Muscle layer of duodenum (tissue), 2 donors: ENCODE data around the gene SLC2A14.
"Not testable (repeated sequence)": the region's sequence is repeated elsewhere in the genome, so short reads cannot be mapped to it uniquely, and the experiment has no call there.

Experiments
- H3K27ac ChIP-seq: one replicate; pipeline ENCODE4 v1.7.0; 2013; ENCODE audit warnings: mild to moderate bottlenecking, low read length
- H3K27me3 ChIP-seq: one replicate; pipeline ENCODE4 v1.7.0; 2013; ENCODE audit warnings: low read depth, mild to moderate bottlenecking, control low read depth, low read length
- H3K36me3 ChIP-seq, 2 donors: one replicate each; pipeline ENCODE4 v1.7.0; 2013; ENCODE audit warnings: low read length in 2 of 2, control low read depth in 1 of 2, mild to moderate bottlenecking in 1 of 2; ENCODE audit not compliant: insufficient read depth in 2 of 2, control insufficient read depth in 1 of 2
- H3K4me1 ChIP-seq, 2 donors: one replicate each; pipeline ENCODE4 v1.7.0; 2013; ENCODE audit warnings: low read length in 2 of 2, mild to moderate bottlenecking in 2 of 2, control low read depth in 1 of 2, moderate library complexity in 1 of 2; ENCODE audit not compliant: insufficient read depth in 2 of 2, control insufficient read depth in 1 of 2
- H3K4me3 ChIP-seq, 2 donors: one replicate each; pipeline ENCODE4 v1.7.0; 2013; ENCODE audit warnings: low read length in 2 of 2, low read depth in 1 of 2, mild to moderate bottlenecking in 1 of 2
- H3K9me3 ChIP-seq, 2 donors: one replicate each; pipeline ENCODE4 v1.7.0; 2013; ENCODE audit warnings: low read length in 2 of 2, control low read depth in 1 of 2, mild to moderate bottlenecking in 1 of 2; ENCODE audit not compliant: control insufficient read depth in 1 of 2
- donor health status: healthy.

Gene SLC2A14

GRCh38 chr12:7832059-7832696 is 40.5 kb downstream of the SLC2A14 start:
- no peaks in the 10 kb centered on the region for H3K36me3 ChIP-seq
- H3K9me3 ChIP-seq: no peaks in the 10 kb centered on the region
- no peaks in the 10 kb centered on the region for H3K4me1 ChIP-seq
- H3K27ac ChIP-seq: no peak overlapping the region
- H3K27me3 ChIP-seq: no peaks in the 10 kb centered on the region
- H3K4me3 ChIP-seq: no peak overlapping the region

- H3K36me3 ChIP-seq, H3K4me3 ChIP-seq, H3K4me1 ChIP-seq, H3K9me3 ChIP-seq, H3K27ac ChIP-seq, H3K27me3 ChIP-seq: not testable (repeated sequence)
Measured at GRCh38 chr12:7829737-7830136, 43.0 kb downstream of the SLC2A14 start.

GRCh38 chr12:7825754-7826153 is 47.0 kb downstream of the SLC2A14 start:
- H3K9me3 ChIP-seq, H3K36me3 ChIP-seq, H3K27me3 ChIP-seq, H3K27ac ChIP-seq, H3K4me1 ChIP-seq, H3K4me3 ChIP-seq: not testable (repeated sequence)

GRCh38 chr12:7806863-7807487 is 65.7 kb downstream of the SLC2A14 start:
- Histone ChIP-seq H3K27ac (no peak overlapping the region), H3K4me3 (no peak overlapping the region), H3K27me3 (no peaks in the 10 kb centered on the region), H3K4me1 (no peaks in the 10 kb centered on the region), H3K36me3 (no peaks in the 10 kb centered on the region), H3K9me3 (no peaks in the 10 kb centered on the region)

- H3K4me1 ChIP-seq, H3K27ac ChIP-seq, H3K9me3 ChIP-seq, H3K36me3 ChIP-seq, H3K4me3 ChIP-seq, H3K27me3 ChIP-seq: not testable (repeated sequence)
Measured at GRCh38 chr12:7806319-7806718, 66.4 kb downstream of the SLC2A14 start.

GRCh38 chr12:7801460-7801859 is 71.3 kb downstream of the SLC2A14 start:
- no peak overlapping the region for H3K4me3 ChIP-seq

GRCh38 chr12:7798750-7799308 is 73.9 kb downstream of the SLC2A14 start:
- not testable (repeated sequence) for H3K4me3 ChIP-seq, H3K9me3 ChIP-seq, H3K27ac ChIP-seq, H3K36me3 ChIP-seq, H3K27me3 ChIP-seq, H3K4me1 ChIP-seq

More at GRCh38 chr12:7801460-7801859, 71.3 kb downstream of the SLC2A14 start:
- Histone ChIP-seq H3K36me3 (no peaks in the 10 kb centered on the region), H3K9me3 (no peaks in the 10 kb centered on the region), H3K27ac (no peak overlapping the region), H3K27me3 (no peaks in the 10 kb centered on the region), H3K4me1 (no peaks in the 10 kb centered on the region)

GRCh38 chr12:7797698-7798398 is 74.9 kb downstream of the SLC2A14 start:
- Histone ChIP-seq H3K36me3 (no peaks in the 10 kb centered on the region), H3K4me1 (no peaks in the 10 kb centered on the region), H3K9me3 (no peaks in the 10 kb centered on the region), H3K4me3 (no peak overlapping the region), H3K27ac (no peak overlapping the region), H3K27me3 (no peaks in the 10 kb centered on the region)

- H3K27me3 ChIP-seq, H3K4me3 ChIP-seq, H3K9me3 ChIP-seq, H3K27ac ChIP-seq, H3K36me3 ChIP-seq, H3K4me1 ChIP-seq: not testable (repeated sequence)
Measured at GRCh38 chr12:7797269-7797668, 75.4 kb downstream of the SLC2A14 start.

- H3K4me3 ChIP-seq: no peak overlapping the region
- no peaks in the 10 kb centered on the region for H3K36me3 ChIP-seq
- no peaks in the 10 kb centered on the region for H3K9me3 ChIP-seq
- peaks cover 0 to 3% of the 10 kb centered on the region in 2 donors for H3K4me1 ChIP-seq
- no peak overlapping the region for H3K27ac ChIP-seq
- H3K27me3 ChIP-seq: no peaks in the 10 kb centered on the region
Measured at GRCh38 chr12:7793211-7793610, 79.5 kb downstream of the SLC2A14 start.

- not testable (repeated sequence) for H3K4me1 ChIP-seq, H3K27ac ChIP-seq, H3K27me3 ChIP-seq, H3K36me3 ChIP-seq, H3K9me3 ChIP-seq
- H3K4me3 ChIP-seq: peak within 1 kb of the TSS in 1 of 2 donors; percentile 15
Measured at GRCh38 chr12:7788884-7789528, 83.7 kb downstream of the SLC2A14 start, which contains the start of gene NANOG. Gene NANOG (plus strand): TSS chr12:7789402. CDS start chr12:7789615, 213 bp downstream.
